ENCODE data around the gene FRAT1.

GRCh38 chr10:97361537-97361901 is 42.4 kb downstream of the FRAT1 start:
- no peak for TF ChIP-seq CTCF (IDR thresholded peaks at IDR 0.05 in 2 of 3, conservative IDR thresholded peaks at IDR 0.05 in 1 of 3; ENCODE audit: borderline replicate concordance in 1 of 3, insufficient read depth in 1 of 3, low read depth in 2 of 3, low read length in 2 of 3)
- no peak for TF ChIP-seq CBX3 (IDR thresholded peaks at IDR 0.05; ENCODE audit: low read depth)
- TF ChIP-seq ELF1 (IDR thresholded peaks at IDR 0.05; ENCODE audit: borderline replicate concordance, low read depth), result no peak
- no peak for TF ChIP-seq ZNF274 (IDR thresholded peaks at IDR 0.05; ENCODE audit: low read depth, low read length)
- no peak for TF ChIP-seq EZH2 (IDR thresholded peaks at IDR 0.05)
- no peak for TF ChIP-seq JUND (IDR thresholded peaks at IDR 0.05)
- no peak for TF ChIP-seq POLR2AphosphoS5 (IDR thresholded peaks at IDR 0.05; ENCODE audit: low read depth, low read length)
- TF ChIP-seq SIN3A (IDR thresholded peaks at IDR 0.05; ENCODE audit: low read depth), result no peak
- TF ChIP-seq ZBTB33 (IDR thresholded peaks at IDR 0.05; ENCODE audit: extremely low read depth, insufficient replicate concordance, low read length), result no peak
- TF ChIP-seq TCF7L2 (IDR thresholded peaks at IDR 0.05; ENCODE audit: borderline replicate concordance, extremely low read depth, insufficient read depth, insufficient read length), result no peak
- TF ChIP-seq POLR2A (IDR thresholded peaks at IDR 0.05; ENCODE audit: borderline replicate concordance, extremely low read depth, insufficient read depth, insufficient read length), result no peak
- TF ChIP-seq CEBPB (IDR thresholded peaks at IDR 0.05; ENCODE audit: low read depth), result no peak

Measured in HCT116 (cell line).